IMR-90 (cell line): ENCODE measurements around the gene USP53. TPM values are rescaled to one million over a fixed set of nuclear protein-coding genes. Genes with fewer than 3 reads are reported as not detected.

Experiments
- ATAC-seq: fragments of 200-7000 bp; cut with Tn5 transposase; 2 replicates; pipeline ENCODE4 v1.9.1; 2020; ENCODE audit warnings: low read depth, mild to moderate bottlenecking, moderate library complexity
- BruUV-seq: library from RNA; stranded (reverse); fragments of 400-500 nt; replicated peaks from 2 replicates; lab custom pipeline; 2021; lab: Mats Ljungman, UMichigan
- CTCF ChIA-PET: fragments of 300-600 bp; formaldehyde crosslinking; extraction: SDS; loops from one replicate; lab custom pipeline; 2021; ENCODE audit warnings: antibody characterized with exemption; lab: Yijun Ruan, JAX
- POLR2A ChIA-PET: fragments of 300-600 bp; sonication (Branson Sonifier 250); formaldehyde crosslinking; loops from one replicate; lab custom pipeline; 2022; ENCODE audit warnings: antibody characterized with exemption; ENCODE audit not compliant: unreplicated experiment; lab: Charles Lee
- DNase-seq: peaks from one replicate; pipeline ENCODE4 v3.0.0; 2013
- H2AFZ ChIP-seq: replicated peaks from 2 replicates; pipeline ENCODE3; 2013; ENCODE audit warnings: low read length, mild to moderate bottlenecking; ENCODE audit not compliant: poor library complexity
- H2AK5ac ChIP-seq: 2 replicates; pipeline ENCODE4 v1.6.1; 2013; ENCODE audit warnings: low read depth, low read length, inconsistent platforms
- H2AK9ac ChIP-seq: replicated peaks from 2 replicates; pipeline ENCODE3; 2013; ENCODE audit warnings: mild to moderate bottlenecking, low read depth, low read length, moderate library complexity; ENCODE audit not compliant: poor library complexity
- H2BK120ac ChIP-seq: 2 replicates; pipeline ENCODE4 v1.6.1; 2013; ENCODE audit warnings: low read depth, low read length, inconsistent platforms
- H2BK15ac ChIP-seq: 3 replicates; pipeline ENCODE4 v1.6.1; 2013; ENCODE audit warnings: low read depth, low read length, inconsistent platforms
- H2BK20ac ChIP-seq: 2 replicates; pipeline ENCODE4 v1.6.1; 2013; ENCODE audit warnings: low read depth, mild to moderate bottlenecking, inconsistent platforms, low read length, moderate library complexity
- H2BK5ac ChIP-seq: 2 replicates; pipeline ENCODE4 v1.6.1; 2013; ENCODE audit warnings: mild to moderate bottlenecking, low read depth, low read length, inconsistent platforms; ENCODE audit not compliant: poor library complexity, severe bottlenecking
- H3K14ac ChIP-seq: replicated peaks from 2 replicates; pipeline ENCODE4 v1.6.1; 2013; ENCODE audit warnings: low read depth, low read length, inconsistent platforms
- H3K18ac ChIP-seq: 2 replicates; pipeline ENCODE4 v1.6.1; 2013; ENCODE audit warnings: low read depth, low read length, control low read depth
- H3K23ac ChIP-seq: 2 replicates; pipeline ENCODE4 v1.6.1; 2013; ENCODE audit warnings: low read depth, low read length, inconsistent platforms
- H3K27ac ChIP-seq: 2 replicates; pipeline ENCODE4 v1.5.1; 2013; ENCODE audit warnings: mild to moderate bottlenecking, control low read depth, low read length; ENCODE audit not compliant: insufficient read depth
- H3K27me3 ChIP-seq: 2 replicates; pipeline ENCODE4 v1.6.1; 2013; ENCODE audit warnings: low read length; ENCODE audit not compliant: control insufficient read depth, insufficient read depth
- H3K36me3 ChIP-seq: 2 replicates; pipeline ENCODE4 v1.6.1; 2013; ENCODE audit warnings: low read length, mixed read lengths; ENCODE audit not compliant: control insufficient read depth, insufficient read depth
- H3K4ac ChIP-seq: 2 replicates; pipeline ENCODE4 v1.6.1; 2013; ENCODE audit warnings: low read depth, low read length, inconsistent platforms
- H3K4me1 ChIP-seq: 2 replicates; pipeline ENCODE4 v1.6.1; 2013; ENCODE audit warnings: low read length, mixed read lengths; ENCODE audit not compliant: control insufficient read depth, insufficient read depth
- H3K4me2 ChIP-seq: 2 replicates; pipeline ENCODE4 v1.6.1; 2013; ENCODE audit warnings: low read depth, mild to moderate bottlenecking, control low read depth, low read length, moderate library complexity
- H3K4me3 ChIP-seq: 2 replicates; pipeline ENCODE4 v1.5.1; 2013; ENCODE audit warnings: low read depth, mild to moderate bottlenecking, control low read depth, low read length, moderate library complexity; ENCODE audit not compliant: insufficient read depth
- H3K56ac ChIP-seq: 2 replicates; pipeline ENCODE4 v1.6.1; 2013; ENCODE audit warnings: low read length, inconsistent platforms; ENCODE audit not compliant: insufficient read depth; ENCODE audit errors: extremely low read depth
- H3K79me1 ChIP-seq, 2 experiments: 2 replicates each; pipeline ENCODE4 v1.6.1; 2013; ENCODE audit warnings: low read length in 2 of 2, inconsistent platforms in 1 of 2, low read depth in 1 of 2
- H3K9ac ChIP-seq: 2 replicates; pipeline ENCODE4 v1.6.1; 2013; ENCODE audit warnings: low read depth, low read length, control low read depth
- H3K9me1 ChIP-seq: 2 replicates; pipeline ENCODE4 v1.6.1; 2013; ENCODE audit warnings: low read length, inconsistent platforms; ENCODE audit not compliant: insufficient read depth
- H3K9me3 ChIP-seq: 2 replicates; pipeline ENCODE4 v1.6.1; 2013; ENCODE audit warnings: low read length; ENCODE audit not compliant: control insufficient read depth, insufficient read depth
- H4K20me1 ChIP-seq: 2 replicates; pipeline ENCODE4 v1.6.1; 2013; ENCODE audit warnings: low read length, inconsistent platforms; ENCODE audit not compliant: insufficient read depth
- H4K5ac ChIP-seq: 2 replicates; pipeline ENCODE4 v1.6.1; 2013; ENCODE audit warnings: mild to moderate bottlenecking, low read depth, low read length, control low read depth
- H4K8ac ChIP-seq, 2 experiments: 2 replicates each; pipeline ENCODE4 v1.6.1; 2013; ENCODE audit warnings: low read depth in 2 of 2, low read length in 2 of 2, control low read depth in 1 of 2, inconsistent platforms in 1 of 2
- H4K91ac ChIP-seq: 2 replicates; pipeline ENCODE4 v1.6.1; 2013; ENCODE audit warnings: low read depth, low read length, inconsistent platforms; ENCODE audit not compliant: insufficient read depth
- ELK1 ChIP-seq: fragments of 150-350 bp; IDR thresholded peaks from 2 replicates; pipeline ENCODE4 v1.6.1; 2016; ENCODE audit warnings: low read depth, mild to moderate bottlenecking, low read length, moderate library complexity, borderline replicate concordance
- FOS ChIP-seq: fragments of 150-350 bp; IDR thresholded peaks from 2 replicates; pipeline ENCODE4 v1.6.1; 2016; ENCODE audit warnings: low read depth, low read length
- MAZ ChIP-seq: IDR thresholded peaks from 2 replicates; pipeline ENCODE4 v1.6.1; 2012; ENCODE audit warnings: low read depth, mild to moderate bottlenecking, low read length, improper control_type of control experiment, moderate library complexity, borderline replicate concordance
- MXI1 ChIP-seq: IDR thresholded peaks from 2 replicates; pipeline ENCODE4 v1.6.1; 2012; ENCODE audit warnings: low read depth, mild to moderate bottlenecking, low read length, moderate library complexity, borderline replicate concordance
- POLR2A ChIP-seq: IDR thresholded peaks from 2 replicates; pipeline ENCODE4 v1.6.1; 2012; ENCODE audit warnings: mild to moderate bottlenecking, low read depth, low read length
- RCOR1 ChIP-seq: IDR thresholded peaks from 2 replicates; pipeline ENCODE4 v1.6.1; 2012; ENCODE audit warnings: mild to moderate bottlenecking, low read length, improper control_type of control experiment; ENCODE audit not compliant: insufficient replicate concordance
- whole genome bisulfite sequencing, 2 experiments: methylation state at CpG; one replicate each; pipeline versions ENCODE4 v1.1.5 to v1.1.7; 2013; ENCODE audit warnings: missing lambda C conversion rate in 2 of 2; ENCODE audit not compliant: insufficient read length in 1 of 2; ENCODE audit errors: extremely low coverage in 2 of 2; 5-methylcytosine and 5-hydroxymethylcytosine counted together
- dilution Hi-C: fragments of 300-500 bp; cut with HindIII; formaldehyde crosslinking; loops from one replicate; pipeline ENCODE4 v1.14.3; 2018; ENCODE audit warnings: low sequenced_read_pairs; ENCODE audit not compliant: unreplicated experiment
- in situ Hi-C: fragments of 300-500 bp; cut with MboI; formaldehyde crosslinking; loops from 3 replicates; pipeline ENCODE4 v1.14.3; 2019; ENCODE audit warnings: low sequenced_read_pairs, inconsistent platforms, mixed read lengths
- intact Hi-C: fragments of 100-400 bp; cut with micrococcal nuclease; formaldehyde crosslinking; loops from 2 replicates; pipeline ENCODE4 v1.10.0; 2022
- polyA plus RNA-seq, 3 experiments: library from polyadenylated mRNA; depleted of rRNA; stranded (reverse); fragments of >200 nt; gene quantifications; 2 replicates each; pipeline ENCODE4 v1.2.3, GENCODE V29; 2012; ENCODE audit warnings: low replicate concordance in 1 of 3
- total RNA-seq: library from RNA; depleted of rRNA; stranded (reverse); fragments of >200 nt; gene quantifications from 2 replicates; pipeline ENCODE4 v1.2.3, GENCODE V29; 2012
- TF ChIP-seq, protein P1 (sequence below): conservative IDR thresholded peaks from 2 replicates; pipeline ENCODE4 v1.5.1; 2012; ENCODE audit warnings: mild to moderate bottlenecking, low read depth, low read length, improper control_type of control experiment

The USP53 gene
- total and polyA plus RNA-seq, 2 of the 4 experiments (the other 2 are of a cell fraction) = 11.2 to 24.0 TPM

- BruUV-seq = no TSS peak
- intact Hi-C loops = no loop called here
Measured at GRCh38 chr4:119242417-119242816, 29.9 kb downstream of the USP53 start.

More at GRCh38 chr4:119242417-119242816, 29.9 kb downstream of the USP53 start:
- H2BK5ac ChIP-seq = no peak overlapping the region
- H3K4me3 ChIP-seq = no peak overlapping the region
- POLR2A ChIA-PET = no interaction called here
- no peak overlapping the region for H3K14ac ChIP-seq
- no peaks in the 10 kb centered on the region for H3K9me1 ChIP-seq
- H2AFZ ChIP-seq = no peak overlapping the region
- H2AK9ac ChIP-seq = no peak overlapping the region
- no peak overlapping the region for H3K4ac ChIP-seq
- in situ Hi-C loops (no loop called here), dilution Hi-C loops (no loop called here)
- H3K23ac ChIP-seq = 0 out of 2 replicates have a peak overlapping the region, but pooled peaks have one; percentile 27
- H3K18ac ChIP-seq = no peak overlapping the region
- ATAC-seq (no peak), DNase-seq (no peak)
- CTCF ChIA-PET = no interaction called here
- no peaks in the 10 kb centered on the region for H3K9me3 ChIP-seq
- H3K9ac ChIP-seq = no peak overlapping the region
- WGBS, 2 experiments = no CpG with 5 or more reads among the region's 1 CpG
- no peak overlapping the region for H3K4me2 ChIP-seq
- H2BK15ac ChIP-seq = no peak overlapping the region
- peaks cover 6% of the 10 kb centered on the region for H3K36me3 ChIP-seq
- H3K27ac ChIP-seq = no peak overlapping the region
- no peak overlapping the region for H2AK5ac ChIP-seq
- TF ChIP-seq MAZ (no peak), RCOR1 (no peak), POLR2A (no peak), MXI1 (no peak), ELK1 (no peak), FOS (no peak)
- TF ChIP-seq, protein P1, sequence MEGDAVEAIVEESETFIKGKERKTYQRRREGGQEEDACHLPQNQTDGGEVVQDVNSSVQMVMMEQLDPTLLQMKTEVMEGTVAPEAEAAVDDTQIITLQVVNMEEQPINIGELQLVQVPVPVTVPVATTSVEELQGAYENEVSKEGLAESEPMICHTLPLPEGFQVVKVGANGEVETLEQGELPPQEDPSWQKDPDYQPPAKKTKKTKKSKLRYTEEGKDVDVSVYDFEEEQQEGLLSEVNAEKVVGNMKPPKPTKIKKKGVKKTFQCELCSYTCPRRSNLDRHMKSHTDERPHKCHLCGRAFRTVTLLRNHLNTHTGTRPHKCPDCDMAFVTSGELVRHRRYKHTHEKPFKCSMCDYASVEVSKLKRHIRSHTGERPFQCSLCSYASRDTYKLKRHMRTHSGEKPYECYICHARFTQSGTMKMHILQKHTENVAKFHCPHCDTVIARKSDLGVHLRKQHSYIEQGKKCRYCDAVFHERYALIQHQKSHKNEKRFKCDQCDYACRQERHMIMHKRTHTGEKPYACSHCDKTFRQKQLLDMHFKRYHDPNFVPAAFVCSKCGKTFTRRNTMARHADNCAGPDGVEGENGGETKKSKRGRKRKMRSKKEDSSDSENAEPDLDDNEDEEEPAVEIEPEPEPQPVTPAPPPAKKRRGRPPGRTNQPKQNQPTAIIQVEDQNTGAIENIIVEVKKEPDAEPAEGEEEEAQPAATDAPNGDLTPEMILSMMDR = no peak
- no peak overlapping the region for H2BK120ac ChIP-seq
- H3K79me1 ChIP-seq = peaks cover 12 to 13% of the 10 kb centered on the region in 2 experiments; a peak in 3 of 4 replicates
- no peak overlapping the region for H4K5ac ChIP-seq
- no peak overlapping the region for H4K91ac ChIP-seq
- H2BK20ac ChIP-seq = no peak overlapping the region
- 0 out of 2 replicates have a peak, but pooled peaks cover 3% of the 10 kb centered on the region for H4K20me1 ChIP-seq
- no peaks in the 10 kb centered on the region for H3K27me3 ChIP-seq
- H3K56ac ChIP-seq = no peak overlapping the region
- no peaks in the 10 kb centered on the region; the same call in 1 of the 2 replicates for H3K4me1 ChIP-seq
- H4K8ac ChIP-seq = no peak overlapping the region
